ENCODE results near the gene HS6ST3.

HS6ST3 gene

DNA sequence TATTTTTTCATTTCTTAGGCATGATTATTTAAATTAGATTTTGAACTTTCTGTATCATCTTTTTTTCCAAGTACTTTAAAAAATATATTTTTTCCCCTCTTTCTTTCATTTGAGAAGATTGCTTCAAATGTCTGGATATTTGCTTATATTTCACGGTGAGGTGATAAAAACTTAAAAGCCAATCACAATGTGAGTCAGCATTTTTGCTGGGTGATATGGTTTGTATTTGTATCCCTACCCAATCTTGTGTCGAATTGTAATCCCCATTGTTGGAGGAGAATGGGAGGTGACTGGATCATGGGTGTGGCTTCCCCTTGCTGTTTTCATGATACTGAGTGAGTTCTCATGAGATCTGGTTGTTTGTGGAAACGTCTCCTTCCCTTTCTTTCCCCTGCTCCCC, 583.9 kb downstream of the HS6ST3 start:
- Histone ChIP-seq H3K9ac (ENCODE audit: low read depth, low read length) (no peak overlapping the region), H3K27me3 (ENCODE audit: control insufficient read depth, insufficient read depth, low read length) (no peaks in the 10 kb centered on the region), H3K9me3 (replicated peaks; ENCODE audit: low read length) (no peaks in the 10 kb centered on the region), H3K4me3 (ENCODE audit: low read length) (no peak overlapping the region), H3K4me1 (ENCODE audit: control insufficient read depth, insufficient read depth, low read length) (peaks cover 29% of the 10 kb centered on the region), H3K36me3 (ENCODE audit: insufficient read depth, low read length) (no peaks in the 10 kb centered on the region), H3K4me2 (ENCODE audit: low read length) (no peak overlapping the region)

DNA sequence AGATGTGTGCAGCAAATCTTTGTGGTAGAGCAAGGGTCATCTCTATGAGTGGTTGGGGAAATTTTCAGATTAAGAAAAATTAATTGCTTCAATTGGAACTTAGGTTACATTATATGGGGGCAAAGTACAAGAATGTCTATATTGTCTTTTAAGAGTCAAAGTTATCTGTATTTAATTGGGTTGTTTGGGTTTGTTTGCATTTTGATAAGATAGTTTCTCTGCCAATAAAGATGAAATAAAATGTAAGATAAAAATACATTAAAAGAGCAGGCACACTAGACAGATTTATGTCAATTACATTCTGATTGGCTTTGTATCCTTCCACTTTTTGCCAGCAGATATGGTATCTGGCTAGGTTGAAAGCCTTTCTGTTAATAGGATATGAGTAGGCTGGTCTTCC, 587.1 kb downstream of the HS6ST3 start:
- no peaks in the 10 kb centered on the region for H3K27me3 ChIP-seq (ENCODE audit: control insufficient read depth, insufficient read depth, low read length)
- H3K9ac ChIP-seq (ENCODE audit: low read depth, low read length), result no peak overlapping the region
- no peaks in the 10 kb centered on the region for H3K36me3 ChIP-seq (ENCODE audit: insufficient read depth, low read length)
- no peak overlapping the region for H3K4me2 ChIP-seq (ENCODE audit: low read length)
- no peaks in the 10 kb centered on the region for H3K9me3 ChIP-seq (replicated peaks; ENCODE audit: low read length)
- peaks cover 9% of the 10 kb centered on the region for H3K4me1 ChIP-seq (ENCODE audit: control insufficient read depth, insufficient read depth, low read length)
- H3K4me3 ChIP-seq (ENCODE audit: low read length), result no peak overlapping the region

DNA sequence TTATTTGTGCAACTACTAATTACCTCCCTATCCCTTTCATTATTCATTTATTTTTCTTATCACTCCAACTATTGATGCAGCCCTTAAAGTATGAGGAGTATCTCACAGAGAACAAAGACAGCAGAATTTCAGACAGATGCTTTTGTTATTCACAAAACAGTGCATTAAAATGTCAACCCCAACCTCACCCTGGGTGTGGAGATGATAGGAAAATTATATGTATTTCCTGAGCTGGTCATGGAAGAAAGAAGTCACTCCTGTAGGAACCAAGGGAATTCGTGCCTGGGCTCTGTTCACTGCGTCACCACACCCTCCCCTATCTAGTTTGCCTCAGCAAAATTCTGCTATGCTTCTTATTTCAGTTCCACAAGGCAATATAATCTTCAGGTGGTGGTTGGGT, 588.9 kb downstream of the HS6ST3 start:
- Histone ChIP-seq H3K9ac (ENCODE audit: low read depth, low read length) (no peak overlapping the region), H3K4me1 (ENCODE audit: control insufficient read depth, insufficient read depth, low read length) (no peaks in the 10 kb centered on the region), H3K9me3 (replicated peaks; ENCODE audit: low read length) (no peaks in the 10 kb centered on the region), H3K4me2 (ENCODE audit: low read length) (no peak overlapping the region), H3K27me3 (ENCODE audit: control insufficient read depth, insufficient read depth, low read length) (no peaks in the 10 kb centered on the region), H3K36me3 (ENCODE audit: insufficient read depth, low read length) (no peaks in the 10 kb centered on the region), H3K4me3 (ENCODE audit: low read length) (no peak overlapping the region)

DNA sequence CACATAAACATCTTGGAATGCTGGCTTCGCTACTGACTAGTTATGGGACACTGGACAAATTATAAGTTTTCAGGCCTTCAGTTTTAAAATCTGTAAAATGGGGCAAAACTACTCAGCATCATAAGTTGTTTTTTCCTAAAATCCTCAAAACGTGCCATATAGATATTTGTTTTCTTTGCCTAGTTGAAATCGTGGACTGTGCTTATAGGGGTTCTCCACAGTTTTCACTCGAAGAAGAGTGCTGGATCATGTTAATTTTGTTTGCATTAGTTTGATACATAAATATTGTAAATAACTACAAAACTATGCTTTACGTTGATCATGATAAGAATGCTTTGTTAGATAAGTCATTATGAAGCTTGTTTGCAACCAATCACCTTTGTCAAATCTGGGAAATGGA, 591.0 kb downstream of the HS6ST3 start:
- no peak overlapping the region for H3K4me3 ChIP-seq (ENCODE audit: low read length)
- no peaks in the 10 kb centered on the region for H3K4me1 ChIP-seq (ENCODE audit: control insufficient read depth, insufficient read depth, low read length)
- H3K4me2 ChIP-seq (ENCODE audit: low read length), result no peak overlapping the region
- H3K27me3 ChIP-seq (ENCODE audit: control insufficient read depth, insufficient read depth, low read length), result no peaks in the 10 kb centered on the region
- H3K9ac ChIP-seq (ENCODE audit: low read depth, low read length), result no peak overlapping the region
- no peaks in the 10 kb centered on the region for H3K9me3 ChIP-seq (replicated peaks; ENCODE audit: low read length)
- no peaks in the 10 kb centered on the region for H3K36me3 ChIP-seq (ENCODE audit: insufficient read depth, low read length)

DNA sequence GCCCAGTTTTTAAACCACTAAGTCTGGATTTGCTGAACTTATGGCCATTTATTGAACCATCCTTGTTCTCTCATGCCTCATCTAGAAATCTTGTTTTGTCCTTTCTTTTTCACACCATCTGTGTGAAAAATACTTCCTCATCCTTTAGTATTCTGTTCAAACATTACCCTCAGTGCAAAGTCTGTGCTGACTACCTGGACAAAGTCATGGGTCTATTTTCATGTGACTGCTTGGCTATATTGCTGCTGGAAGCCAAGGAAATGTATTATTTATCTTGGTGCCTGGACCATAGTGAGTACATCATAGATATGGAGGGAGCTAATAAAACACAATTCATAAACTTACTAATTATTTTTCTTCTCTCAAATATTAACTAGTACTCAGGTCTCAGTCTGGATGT, 591.9 kb downstream of the HS6ST3 start:
- H3K27me3 ChIP-seq (ENCODE audit: control insufficient read depth, insufficient read depth, low read length), result no peaks in the 10 kb centered on the region
- no peaks in the 10 kb centered on the region for H3K9me3 ChIP-seq (replicated peaks; ENCODE audit: low read length)
- H3K4me2 ChIP-seq (ENCODE audit: low read length), result no peak overlapping the region
- H3K36me3 ChIP-seq (ENCODE audit: insufficient read depth, low read length), result no peaks in the 10 kb centered on the region
- H3K4me1 ChIP-seq (ENCODE audit: control insufficient read depth, insufficient read depth, low read length), result no peaks in the 10 kb centered on the region
- no peak overlapping the region for H3K9ac ChIP-seq (ENCODE audit: low read depth, low read length)
- H3K4me3 ChIP-seq (ENCODE audit: low read length), result no peak overlapping the region

DNA sequence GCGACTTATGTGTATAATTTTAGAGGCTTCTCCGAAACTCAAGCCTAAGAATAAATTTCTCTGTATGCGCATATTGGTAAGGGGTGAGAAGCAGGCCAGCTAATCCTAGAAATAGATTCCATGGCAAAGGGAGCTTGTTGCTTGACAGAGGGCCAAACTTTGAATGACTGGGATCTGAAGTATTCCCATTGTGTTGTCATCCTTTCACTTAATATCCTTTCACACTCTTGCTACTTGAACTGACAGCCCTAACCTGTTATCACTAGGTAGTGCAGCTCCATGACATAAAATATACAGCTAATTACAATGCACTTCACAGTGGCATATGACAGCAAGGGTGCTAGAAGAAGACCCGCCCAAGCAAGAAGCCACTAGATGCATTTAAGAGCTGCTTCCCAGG, 594.6 kb downstream of the HS6ST3 start:
- Histone ChIP-seq H3K4me1 (ENCODE audit: control insufficient read depth, insufficient read depth, low read length) (no peaks in the 10 kb centered on the region), H3K9me3 (replicated peaks; ENCODE audit: low read length) (no peaks in the 10 kb centered on the region), H3K4me2 (ENCODE audit: low read length) (no peak overlapping the region)

DNA sequence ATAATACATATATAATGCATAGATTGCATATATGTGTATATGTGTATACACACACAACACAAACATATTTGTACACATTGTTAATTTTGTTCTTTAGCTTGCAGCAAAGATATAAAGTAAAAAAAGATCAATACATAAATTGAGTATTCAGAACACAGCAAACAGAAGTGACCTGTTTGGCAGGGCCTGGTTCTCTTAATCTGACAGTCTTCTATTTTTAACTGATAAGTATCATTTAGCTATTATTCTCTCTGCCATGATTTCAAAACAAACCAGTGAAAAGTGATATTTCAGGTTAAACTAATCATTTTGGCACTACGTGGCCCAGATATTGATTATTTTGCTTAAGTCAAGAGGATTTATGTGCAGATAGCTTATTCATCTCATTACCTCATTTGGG, 595.0 kb downstream of the HS6ST3 start:
- Histone ChIP-seq H3K36me3 (ENCODE audit: insufficient read depth, low read length) (no peaks in the 10 kb centered on the region), H3K4me1 (ENCODE audit: control insufficient read depth, insufficient read depth, low read length) (no peaks in the 10 kb centered on the region), H3K4me2 (ENCODE audit: low read length) (no peak overlapping the region), H3K4me3 (ENCODE audit: low read length) (no peak overlapping the region), H3K27me3 (ENCODE audit: control insufficient read depth, insufficient read depth, low read length) (no peaks in the 10 kb centered on the region), H3K9me3 (replicated peaks; ENCODE audit: low read length) (no peaks in the 10 kb centered on the region), H3K9ac (ENCODE audit: low read depth, low read length) (no peak overlapping the region)

More for the DNA sequence above, 594.6 kb downstream of the HS6ST3 start:
- no peak overlapping the region for H3K4me3 ChIP-seq (ENCODE audit: low read length)
- no peak overlapping the region for H3K9ac ChIP-seq (ENCODE audit: low read depth, low read length)
- no peaks in the 10 kb centered on the region for H3K27me3 ChIP-seq (ENCODE audit: control insufficient read depth, insufficient read depth, low read length)
- no peaks in the 10 kb centered on the region for H3K36me3 ChIP-seq (ENCODE audit: insufficient read depth, low read length)

DNA sequence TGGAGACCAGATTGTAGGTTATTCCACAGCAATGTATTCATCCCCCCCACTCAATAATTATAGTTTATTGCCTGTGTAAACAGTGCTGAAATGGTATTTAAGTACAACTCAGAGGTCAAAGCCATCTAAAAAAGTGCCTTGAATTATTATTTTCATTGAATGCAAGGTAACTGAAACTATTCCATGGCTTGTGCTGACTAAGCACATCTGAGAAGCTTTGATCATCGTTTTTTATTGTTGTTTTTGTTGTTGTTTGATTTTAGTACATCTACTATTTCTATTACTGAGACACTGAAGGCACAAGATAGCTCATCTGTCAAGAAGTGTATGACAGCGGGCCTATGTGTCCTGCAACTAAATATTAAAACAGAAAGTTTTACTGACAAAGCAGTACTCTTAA, 596.4 kb downstream of the HS6ST3 start:
- no peaks in the 10 kb centered on the region for H3K9me3 ChIP-seq (replicated peaks; ENCODE audit: low read length)
- no peak overlapping the region for H3K4me3 ChIP-seq (ENCODE audit: low read length)
- H3K27me3 ChIP-seq (ENCODE audit: control insufficient read depth, insufficient read depth, low read length), result no peaks in the 10 kb centered on the region
- H3K36me3 ChIP-seq (ENCODE audit: insufficient read depth, low read length), result no peaks in the 10 kb centered on the region
- H3K4me1 ChIP-seq (ENCODE audit: control insufficient read depth, insufficient read depth, low read length), result no peaks in the 10 kb centered on the region
- H3K4me2 ChIP-seq (ENCODE audit: low read length), result no peak overlapping the region
- no peak overlapping the region for H3K9ac ChIP-seq (ENCODE audit: low read depth, low read length)

DNA sequence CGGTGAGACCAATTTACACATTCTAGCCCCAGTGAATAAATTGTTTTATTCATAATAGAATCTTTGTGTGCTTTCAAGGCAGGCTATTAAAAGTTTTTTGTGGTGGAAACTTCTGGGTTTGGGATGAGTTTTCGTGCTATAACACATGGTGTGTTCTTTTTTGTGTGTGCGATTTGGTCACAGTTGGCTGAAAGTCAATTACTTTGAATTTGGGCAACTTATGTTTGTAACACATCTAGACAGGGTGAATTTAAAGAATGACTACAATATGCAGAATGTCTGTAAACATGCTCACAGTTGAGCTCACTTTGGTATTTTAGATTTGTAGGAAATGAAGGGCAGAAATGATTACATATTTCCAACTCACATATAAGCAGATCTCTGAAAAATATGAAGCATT, 597.3 kb downstream of the HS6ST3 start:
- Histone ChIP-seq H3K4me2 (ENCODE audit: low read length) (no peak overlapping the region), H3K36me3 (ENCODE audit: insufficient read depth, low read length) (no peaks in the 10 kb centered on the region), H3K9ac (ENCODE audit: low read depth, low read length) (no peak overlapping the region), H3K9me3 (replicated peaks; ENCODE audit: low read length) (no peaks in the 10 kb centered on the region), H3K27me3 (ENCODE audit: control insufficient read depth, insufficient read depth, low read length) (no peaks in the 10 kb centered on the region), H3K4me1 (ENCODE audit: control insufficient read depth, insufficient read depth, low read length) (no peaks in the 10 kb centered on the region), H3K4me3 (ENCODE audit: low read length) (no peak overlapping the region)

DNA sequence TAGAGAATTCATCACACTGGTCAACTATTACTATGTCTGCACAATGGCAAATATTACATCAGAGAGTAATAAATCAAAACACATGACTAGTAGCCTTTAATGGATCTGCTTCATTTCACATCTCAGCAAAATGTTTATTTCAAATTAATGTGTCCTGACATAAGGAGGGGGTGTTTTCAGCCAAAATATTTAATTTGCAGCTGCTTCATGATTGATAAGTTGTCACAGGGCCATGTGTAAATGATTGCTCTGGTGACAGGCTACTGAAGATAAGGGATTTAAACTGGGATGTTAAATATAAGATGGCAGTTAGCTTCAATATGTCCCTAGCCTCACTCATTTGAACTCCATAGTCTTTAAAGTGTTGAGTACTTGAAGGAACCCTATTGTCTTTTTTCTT, 601.1 kb downstream of the HS6ST3 start:
- Histone ChIP-seq H3K4me3 (ENCODE audit: low read length) (no peak overlapping the region), H3K27me3 (ENCODE audit: control insufficient read depth, insufficient read depth, low read length) (no peaks in the 10 kb centered on the region), H3K9me3 (replicated peaks; ENCODE audit: low read length) (no peaks in the 10 kb centered on the region), H3K4me2 (ENCODE audit: low read length) (no peak overlapping the region), H3K9ac (ENCODE audit: low read depth, low read length) (no peak overlapping the region), H3K4me1 (ENCODE audit: control insufficient read depth, insufficient read depth, low read length) (no peaks in the 10 kb centered on the region), H3K36me3 (ENCODE audit: insufficient read depth, low read length) (no peaks in the 10 kb centered on the region)

DNA sequence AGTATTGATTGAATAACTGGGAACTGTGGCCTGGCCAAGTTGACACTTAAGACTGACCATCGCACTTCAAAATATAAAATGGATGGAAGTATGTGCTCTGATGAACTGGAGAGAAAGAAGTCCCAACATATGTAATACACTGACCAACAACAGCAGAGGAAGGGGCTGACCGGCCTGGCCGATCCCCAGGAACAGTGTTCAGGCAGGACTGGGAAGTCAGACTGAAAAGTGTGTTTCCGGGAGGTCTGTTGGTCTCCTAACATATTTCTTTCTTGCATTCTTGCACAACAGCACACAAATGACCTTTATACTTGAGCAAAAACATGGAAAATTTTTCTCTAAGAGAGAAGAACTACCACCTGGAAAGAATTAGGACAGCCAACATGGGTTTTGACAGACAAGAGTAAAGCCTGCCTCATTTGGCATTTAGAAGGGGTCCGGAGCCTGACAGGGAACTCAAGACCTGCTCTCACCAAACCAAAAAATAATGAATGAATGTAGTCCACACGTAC, 606.5 kb downstream of the HS6ST3 start:
- Histone ChIP-seq H3K9me3 (replicated peaks; ENCODE audit: low read length) (no peaks in the 10 kb centered on the region), H3K4me1 (ENCODE audit: control insufficient read depth, insufficient read depth, low read length) (no peaks in the 10 kb centered on the region), H3K4me3 (ENCODE audit: low read length) (no peak overlapping the region), H3K27me3 (ENCODE audit: control insufficient read depth, insufficient read depth, low read length) (no peaks in the 10 kb centered on the region), H3K9ac (ENCODE audit: low read depth, low read length) (no peak overlapping the region), H3K36me3 (ENCODE audit: insufficient read depth, low read length) (no peaks in the 10 kb centered on the region), H3K4me2 (ENCODE audit: low read length) (no peak overlapping the region)

DNA sequence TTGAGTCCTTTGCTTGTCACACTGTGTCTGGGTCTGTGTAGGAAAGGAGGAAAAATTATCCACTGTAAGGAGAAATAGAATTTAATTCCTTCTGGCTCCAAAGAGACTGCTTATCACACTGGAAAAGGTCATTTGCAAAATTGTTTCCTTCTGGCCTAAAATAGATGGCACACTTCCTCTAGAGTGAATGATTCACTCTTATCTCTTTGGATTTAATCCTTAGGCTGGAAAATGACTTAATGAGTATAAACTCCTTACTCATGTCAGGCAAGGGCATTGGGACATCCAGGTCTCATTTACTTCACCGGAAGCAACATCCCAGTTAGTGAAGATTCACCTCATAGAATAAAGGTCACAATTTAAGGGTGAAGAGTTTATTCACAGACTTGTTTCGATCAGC, 610.8 kb downstream of the HS6ST3 start:
- H3K4me2 ChIP-seq (ENCODE audit: low read length), result no peak overlapping the region
- no peak overlapping the region for H3K4me3 ChIP-seq (ENCODE audit: low read length)
- H3K9ac ChIP-seq (ENCODE audit: low read depth, low read length), result no peak overlapping the region
- no peaks in the 10 kb centered on the region for H3K27me3 ChIP-seq (ENCODE audit: control insufficient read depth, insufficient read depth, low read length)
- H3K36me3 ChIP-seq (ENCODE audit: insufficient read depth, low read length), result no peaks in the 10 kb centered on the region
- no peaks in the 10 kb centered on the region for H3K9me3 ChIP-seq (replicated peaks; ENCODE audit: low read length)
- no peaks in the 10 kb centered on the region for H3K4me1 ChIP-seq (ENCODE audit: control insufficient read depth, insufficient read depth, low read length)
